GM21576 (cell line): ENCODE data around the gene PSG6.
"Not testable (repeated sequence)": the region's sequence is repeated elsewhere in the genome, so short reads cannot be mapped to it uniquely, and the experiment has no call there.

Experiments
- ATAC-seq: cut with Tn5 transposase; IDR thresholded peaks from one replicate; pipeline ENCODE4 v1.9.1; 2021; ENCODE audit warnings: mild to moderate bottlenecking, moderate library complexity; ENCODE audit not compliant: unreplicated experiment

The PSG6 gene

DNA sequence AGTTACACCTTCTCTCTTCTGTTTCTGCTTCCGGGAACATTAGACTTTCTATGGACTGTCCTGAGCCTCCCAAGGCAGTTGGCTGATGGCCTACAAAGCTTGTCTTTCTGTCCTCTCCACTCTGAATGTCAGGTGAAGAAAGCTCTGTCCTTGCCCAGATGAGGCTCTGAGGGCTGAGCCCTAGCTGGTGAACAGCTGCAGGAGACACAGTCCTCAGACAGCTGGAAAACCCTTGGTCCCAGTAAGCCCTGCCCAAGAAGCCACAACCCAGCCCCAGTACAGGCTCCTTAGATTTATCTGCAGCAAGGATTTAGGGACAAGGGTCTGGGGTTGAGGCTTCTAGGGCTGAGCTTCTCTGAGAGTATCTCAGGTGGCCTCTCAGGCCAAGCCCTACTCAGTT, 64.5 kb downstream of the PSG6 start:
- ATAC-seq: not testable (repeated sequence)

DNA sequence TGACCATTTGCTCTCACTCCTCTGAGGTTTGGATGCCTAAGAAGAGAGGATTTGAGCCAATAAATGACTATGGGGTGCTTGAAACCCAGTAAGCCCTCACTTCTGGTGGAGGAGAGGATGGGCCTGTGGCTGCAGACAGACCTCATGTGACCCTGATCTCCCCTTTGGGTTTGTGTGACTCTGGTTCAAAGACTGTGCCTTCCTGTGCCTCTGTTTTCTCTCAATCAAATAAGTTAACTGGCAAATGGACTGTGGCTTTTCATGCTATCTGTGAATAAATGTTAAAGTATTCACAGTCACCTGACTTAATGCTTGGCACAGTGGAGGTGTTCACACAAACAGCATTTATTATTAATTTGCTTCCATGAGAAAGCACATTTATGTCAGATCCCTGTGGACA, 64.9 kb downstream of the PSG6 start:
- ATAC-seq: not testable (repeated sequence)
